ENCODE measurements around the gene RELL2.

Gene RELL2

GRCh38 chr5:141649056-141649688 is 12.4 kb downstream of the RELL2 start:
- no peak for DNase-seq (ENCODE audit: low read depth in 3 of 3)

- DNase-seq (ENCODE audit: low read depth in 3 of 3), result no peak
Measured at GRCh38 chr5:141649972-141650371, 13.2 kb downstream of the RELL2 start.

- DNase-seq (ENCODE audit: low read depth in 3 of 3), result peak; percentile 66 to 82 (median 72)
Measured at GRCh38 chr5:141650851-141651727, 14.3 kb downstream of the RELL2 start, which contains the start of gene FCHSD1. TSS of gene FCHSD1 (minus strand) at chr5:141651418. CDS start at chr5:141651368, 50 bp downstream.

GRCh38 chr5:141651728-141652105 is 14.9 kb downstream of the RELL2 start:
- DNase-seq (ENCODE audit: low read depth in 3 of 3), result no peak

GRCh38 chr5:141654298-141654697 is 17.5 kb downstream of the RELL2 start:
- no peak for DNase-seq (ENCODE audit: low read depth in 3 of 3)

GRCh38 chr5:141655020-141655419 is 18.2 kb downstream of the RELL2 start:
- DNase-seq (ENCODE audit: low read depth in 3 of 3), result no peak

- DNase-seq (ENCODE audit: low read depth in 3 of 3), result no peak
Measured at GRCh38 chr5:141656396-141656795, 19.6 kb downstream of the RELL2 start.

- no peak for DNase-seq (ENCODE audit: low read depth in 3 of 3)
Measured at GRCh38 chr5:141657404-141657803, 20.6 kb downstream of the RELL2 start.

- DNase-seq (ENCODE audit: low read depth in 3 of 3), result no peak
Measured at GRCh38 chr5:141657937-141658545, 21.2 kb downstream of the RELL2 start.

GRCh38 chr5:141662028-141662427 is 25.2 kb downstream of the RELL2 start:
- no peak for DNase-seq (ENCODE audit: low read depth in 3 of 3)

- DNase-seq (ENCODE audit: low read depth in 3 of 3), result no peak
Measured at GRCh38 chr5:141663506-141663905, 26.7 kb downstream of the RELL2 start.

GRCh38 chr5:141664733-141665461 is 28.1 kb downstream of the RELL2 start:
- DNase-seq (ENCODE audit: low read depth in 3 of 3), result peak in 2 of 3 experiments; percentile 49 to 74

- DNase-seq (ENCODE audit: low read depth in 3 of 3), result no peak
Measured at GRCh38 chr5:141665995-141666940, 29.5 kb downstream of the RELL2 start.

- no peak for DNase-seq (ENCODE audit: low read depth in 3 of 3)
Measured at GRCh38 chr5:141668601-141669265, 31.9 kb downstream of the RELL2 start.

GRCh38 chr5:141669520-141669919 is 32.7 kb downstream of the RELL2 start:
- DNase-seq (ENCODE audit: low read depth in 3 of 3), result no peak

- DNase-seq (ENCODE audit: low read depth in 3 of 3), result no peak
Measured at GRCh38 chr5:141672071-141672840, 35.5 kb downstream of the RELL2 start.

- DNase-seq (ENCODE audit: low read depth in 3 of 3), result no peak
Measured at GRCh38 chr5:141672841-141673813, 36.3 kb downstream of the RELL2 start.

- DNase-seq (ENCODE audit: low read depth in 3 of 3), result no peak
Measured at GRCh38 chr5:141674747-141675146, 38.0 kb downstream of the RELL2 start.

Measured in stimulated activated CD4-positive, alpha-beta T cell treated with anti-CD3 and anti-CD28 coated beads, TNF-alpha, amount 100 ng/mL, for 24 hours (primary cell).